HG03354 (cell line): ENCODE measurements around the gene NXPH2.

Experiments
- ATAC-seq: cut with Tn5 transposase; IDR thresholded peaks from one replicate; pipeline ENCODE4 v1.9.1; 2021; ENCODE audit warnings: mild to moderate bottlenecking; ENCODE audit not compliant: unreplicated experiment, poor library complexity, severe bottlenecking

Gene NXPH2

DNA sequence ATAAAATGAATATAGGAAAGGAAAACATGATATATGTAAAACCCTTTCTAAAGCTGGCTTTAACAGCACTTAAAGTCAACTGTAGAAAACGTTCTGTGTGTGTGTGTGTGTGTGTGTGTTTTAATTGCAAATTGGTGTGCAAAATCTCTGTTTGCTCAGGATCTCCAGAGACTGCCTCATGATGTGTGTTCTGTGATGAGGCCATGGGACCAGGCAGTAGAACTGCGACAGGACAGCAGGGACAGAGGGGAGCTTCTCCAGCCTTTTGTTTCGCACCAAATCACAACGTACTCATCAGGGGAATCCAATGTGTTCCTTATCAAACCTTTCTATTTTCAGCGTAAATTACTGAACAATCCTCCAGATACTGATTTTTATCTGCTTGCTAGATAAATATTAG lies 66.7 kb downstream of the NXPH2 start:
- ATAC-seq, result no peak

DNA sequence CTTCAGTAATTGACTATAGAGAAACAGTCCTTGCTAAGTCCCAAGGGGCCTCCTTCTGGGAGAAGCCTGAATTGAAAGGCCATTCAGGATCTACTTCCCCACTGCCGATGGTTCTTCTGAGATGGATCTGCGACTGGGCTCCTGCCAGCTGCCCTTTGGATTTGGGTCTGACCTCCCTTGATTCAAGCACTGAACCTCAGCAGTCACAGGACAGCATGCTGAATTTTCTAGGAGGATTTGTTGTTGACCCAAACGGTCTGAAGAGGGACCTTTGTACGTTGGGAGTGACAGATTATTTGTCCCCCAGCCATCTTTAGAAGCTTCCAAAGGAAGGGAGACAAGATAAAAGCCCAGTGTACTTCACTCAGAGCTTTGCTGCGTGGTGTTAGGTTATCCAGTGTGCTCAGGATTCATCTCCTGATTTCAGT lies 67.1 kb downstream of the NXPH2 start:
- no peak for ATAC-seq

DNA sequence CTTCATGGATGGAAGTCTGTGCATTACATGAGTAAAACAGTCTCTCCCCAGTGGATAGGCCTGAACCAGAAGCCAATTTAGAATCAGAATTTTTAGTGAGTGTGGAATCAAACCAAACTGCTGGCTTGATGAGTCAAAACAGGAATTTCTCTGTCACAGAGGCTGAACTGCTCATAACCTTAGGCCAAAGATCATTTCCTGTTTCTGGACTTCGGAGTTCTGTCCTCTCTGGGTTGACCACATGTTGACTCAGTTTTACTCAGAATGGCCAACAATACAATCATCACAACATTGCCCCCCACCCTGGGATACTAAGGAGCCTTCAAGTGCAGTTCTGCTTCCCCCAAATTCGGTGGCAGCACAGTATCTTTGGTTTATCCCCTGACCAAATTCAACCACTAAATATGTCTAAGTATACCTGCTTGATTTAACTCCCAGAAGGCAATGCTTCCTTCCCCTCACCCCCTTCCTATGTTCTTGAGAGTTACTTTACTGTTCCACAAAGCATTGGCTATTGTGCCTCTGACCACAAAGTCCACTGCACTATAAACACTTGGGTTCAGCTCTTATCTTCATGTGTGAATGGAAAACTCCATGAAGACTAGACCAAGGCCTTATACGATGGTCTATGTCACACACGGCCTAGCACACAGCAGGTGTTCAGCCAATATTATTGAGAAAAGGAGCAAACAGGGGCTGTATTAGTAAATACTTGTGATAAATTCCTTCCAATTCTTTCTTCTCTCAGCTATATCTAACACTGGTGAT lies 67.8 kb downstream of the NXPH2 start:
- peak; percentile 95 for ATAC-seq

DNA sequence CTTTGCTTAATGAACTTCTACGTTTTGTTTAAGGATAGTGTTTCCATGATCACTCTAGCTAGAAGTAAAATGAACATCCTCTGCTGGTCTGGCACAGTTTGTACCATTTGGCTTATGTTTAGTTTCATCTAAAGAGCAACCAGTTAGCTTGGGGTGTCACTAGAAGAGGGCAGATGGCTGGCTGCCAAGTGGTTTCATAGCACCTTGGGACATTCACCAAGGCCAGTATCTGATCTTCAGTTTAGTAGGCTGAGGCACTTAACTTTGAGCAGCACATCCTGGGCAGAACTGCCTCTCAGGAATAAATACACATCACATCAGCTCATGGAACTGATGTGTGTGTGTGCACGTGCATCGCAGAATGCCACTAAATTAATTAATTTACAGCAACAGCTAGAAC lies 68.4 kb downstream of the NXPH2 start:
- ATAC-seq, result peak; percentile 63

DNA sequence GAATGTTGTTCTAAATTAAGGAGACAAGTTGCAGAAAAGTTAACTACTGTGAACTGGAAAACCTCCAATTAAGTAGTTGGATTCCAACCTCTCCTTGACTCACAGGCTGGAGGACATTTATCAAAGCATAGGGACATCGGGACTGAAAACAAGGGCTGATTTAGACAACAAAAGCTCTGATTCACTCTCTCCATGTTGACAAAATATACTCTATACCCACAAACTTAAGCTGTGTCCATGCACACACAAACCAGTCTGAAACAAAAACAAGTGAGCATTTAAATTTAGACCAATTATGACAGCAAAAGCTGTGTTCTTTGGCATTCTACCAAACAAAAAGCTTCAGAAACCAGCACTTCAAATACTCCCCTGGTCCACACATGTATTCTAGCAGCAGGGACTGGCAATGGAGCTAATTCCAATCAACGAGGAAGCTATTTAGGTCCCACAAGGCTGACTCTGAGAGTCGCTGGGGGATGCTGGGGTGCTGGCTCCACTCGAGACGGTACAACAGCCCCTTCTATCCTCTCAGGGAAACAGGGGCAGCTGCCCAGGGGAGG lies 71.4 kb downstream of the NXPH2 start:
- ATAC-seq, result no peak

DNA sequence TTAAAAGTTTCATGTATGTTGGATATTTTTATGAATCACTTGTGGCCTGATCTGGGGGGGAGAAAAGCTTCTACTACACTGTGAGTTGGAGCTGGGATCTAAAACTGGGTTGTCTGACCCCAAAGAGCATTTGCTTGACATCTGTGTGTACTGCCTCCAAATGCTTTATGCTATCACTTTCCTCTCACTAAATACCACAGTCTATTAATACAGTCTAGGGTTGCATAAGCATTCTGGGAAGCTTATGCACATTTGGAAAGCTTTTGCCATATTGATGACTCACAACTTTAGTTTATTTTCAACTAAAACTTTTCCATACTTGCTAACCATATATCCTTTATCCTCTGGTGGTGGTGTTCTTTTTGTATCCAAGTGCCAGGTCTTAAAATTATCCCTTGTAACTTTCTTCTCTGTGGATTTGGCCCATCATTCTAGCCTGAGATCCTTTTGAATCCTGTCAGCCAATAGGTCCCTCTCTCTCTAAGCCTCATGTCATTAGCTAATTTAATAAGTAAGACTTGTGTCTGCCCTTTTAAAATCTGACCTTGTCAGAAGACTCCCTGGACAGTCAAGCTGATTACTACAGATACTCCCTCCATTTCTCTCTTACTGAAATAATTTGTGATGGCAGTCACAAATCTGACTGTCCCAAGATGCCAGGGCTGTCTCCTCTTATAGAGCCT lies 72.7 kb downstream of the NXPH2 start:
- no peak for ATAC-seq

DNA sequence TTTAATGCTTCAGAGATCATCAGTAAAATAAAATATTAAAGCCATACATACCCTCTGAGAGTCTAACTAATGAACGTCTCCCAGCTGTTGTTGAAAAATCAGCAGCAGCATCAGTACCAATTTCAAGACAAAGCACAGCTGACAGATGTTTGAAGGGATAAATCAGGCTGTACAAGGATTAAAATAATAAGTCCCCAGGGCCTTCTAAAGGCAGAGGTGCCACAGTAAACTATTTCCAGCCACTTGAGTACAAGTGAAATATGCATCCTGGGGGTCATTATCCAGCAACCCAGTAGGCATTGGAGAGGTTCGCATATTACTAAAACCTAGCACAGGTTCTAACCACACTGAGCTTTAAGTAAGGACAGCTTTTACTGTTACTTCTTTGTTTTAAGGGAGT lies 76.9 kb downstream of the NXPH2 start:
- ATAC-seq, result no peak

DNA sequence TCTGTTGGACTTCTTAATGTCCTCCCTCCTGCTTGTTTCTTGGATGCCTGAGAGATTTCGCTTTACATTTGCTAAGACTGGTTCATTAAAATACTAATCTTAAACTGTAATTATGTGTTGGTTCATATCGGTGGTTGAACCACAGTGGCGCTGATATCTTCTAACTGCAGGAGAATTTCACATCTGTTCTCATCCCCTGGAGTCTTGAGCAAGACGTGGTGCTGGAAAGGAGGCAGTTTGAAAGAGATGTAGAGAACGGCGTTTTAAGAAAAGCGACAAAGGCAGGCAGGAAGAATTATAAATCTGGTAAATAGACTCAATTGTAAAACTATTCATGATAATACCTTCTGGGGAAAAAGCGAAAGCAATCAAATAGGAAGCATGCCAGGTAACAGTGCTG lies 79.5 kb downstream of the NXPH2 start:
- no peak for ATAC-seq

DNA sequence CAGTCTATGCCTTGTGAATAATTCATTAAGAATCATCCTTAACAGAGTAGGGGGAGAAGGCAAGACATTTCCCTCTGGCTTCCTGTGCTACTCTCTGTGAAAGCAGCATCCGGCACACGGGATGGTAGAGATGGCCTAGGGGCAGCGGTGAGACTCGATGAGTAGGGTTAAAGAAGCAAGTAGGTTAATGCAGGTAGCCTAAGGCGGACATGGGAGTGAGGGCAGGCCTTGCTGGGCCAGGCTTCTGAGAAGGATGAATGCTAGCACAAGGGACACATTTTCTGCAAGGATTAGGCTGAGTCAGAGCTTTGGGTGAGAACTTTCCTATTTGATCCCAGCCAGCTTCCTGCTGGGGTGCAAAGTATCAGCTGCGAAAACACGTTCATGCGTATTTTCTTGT lies 80.8 kb downstream of the NXPH2 start:
- no peak for ATAC-seq

DNA sequence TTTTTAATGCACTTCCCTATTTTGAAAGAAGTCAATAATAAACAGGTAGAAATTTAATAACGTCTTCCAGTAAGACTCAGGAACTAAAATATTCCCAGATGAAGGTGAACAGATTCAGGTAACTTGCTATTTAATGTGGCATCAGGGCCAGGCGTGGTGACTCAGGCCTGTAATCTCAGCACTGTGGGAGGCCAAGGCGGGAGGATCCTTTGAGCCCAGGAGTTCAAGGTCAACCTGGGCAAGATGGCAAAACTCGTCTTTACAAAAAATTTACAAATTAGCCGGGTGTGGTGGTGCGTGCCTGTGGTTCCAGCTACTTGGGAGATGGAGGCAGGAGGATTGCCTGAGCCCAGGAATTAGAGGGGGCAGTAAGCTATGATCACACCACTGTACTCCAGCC lies 81.8 kb downstream of the NXPH2 start:
- no peak for ATAC-seq

DNA sequence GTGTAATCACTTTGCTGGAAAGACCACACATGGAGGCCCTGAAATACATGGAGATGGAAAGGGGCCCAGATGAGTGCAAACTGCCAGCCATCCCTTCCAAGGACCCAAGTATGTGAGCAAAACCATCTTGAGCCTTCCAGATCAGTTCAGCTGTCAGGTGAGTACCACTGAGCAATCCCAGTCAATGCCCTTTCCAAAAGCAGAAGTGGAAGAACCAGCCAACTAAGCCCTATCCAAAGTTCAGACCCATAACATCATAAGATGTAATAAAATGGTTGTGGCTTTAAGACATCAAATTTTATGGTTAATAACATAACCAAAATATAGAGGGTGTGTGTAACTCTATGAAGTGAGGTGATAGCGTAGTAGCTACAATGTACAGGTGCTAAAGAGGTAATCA lies 88.5 kb downstream of the NXPH2 start:
- ATAC-seq, result no peak

DNA sequence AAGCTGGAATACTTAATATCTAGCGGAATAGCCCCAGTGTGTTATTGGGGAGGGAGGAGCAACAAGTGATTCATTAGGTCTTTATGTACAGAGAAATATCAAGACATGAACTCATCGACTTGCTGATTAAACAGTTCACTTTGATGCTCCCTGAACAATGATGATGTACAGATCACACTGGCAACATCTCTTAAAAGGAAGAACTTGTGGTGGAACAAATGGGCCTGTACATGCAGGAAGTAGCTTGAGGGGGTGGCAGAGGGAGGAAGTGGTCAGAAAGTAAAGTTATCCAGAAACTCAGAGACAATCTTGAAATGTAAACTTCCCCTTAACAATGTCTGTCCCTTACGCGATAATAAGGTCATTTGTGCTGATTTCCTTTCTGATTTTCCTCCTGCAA lies 90.5 kb downstream of the NXPH2 start:
- ATAC-seq, result peak; percentile 62

DNA sequence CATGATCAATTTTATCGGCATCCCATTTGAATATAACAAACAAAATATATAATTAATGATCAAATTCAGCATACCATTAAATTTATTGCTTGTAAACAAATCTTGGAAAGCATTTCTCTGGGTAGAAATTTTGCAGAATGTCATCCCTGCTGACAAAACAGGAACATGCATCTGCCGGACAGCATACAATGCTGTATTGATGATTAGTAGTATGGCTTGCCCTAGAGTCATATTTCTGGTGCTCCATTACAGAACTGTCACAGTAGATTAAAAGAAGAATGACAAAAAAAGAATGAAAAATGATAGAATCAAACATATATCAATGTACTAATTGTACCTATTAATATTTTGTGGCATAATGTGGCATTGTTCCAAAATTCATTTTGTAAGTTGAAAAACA lies 98.0 kb downstream of the NXPH2 start:
- ATAC-seq, result no peak

DNA sequence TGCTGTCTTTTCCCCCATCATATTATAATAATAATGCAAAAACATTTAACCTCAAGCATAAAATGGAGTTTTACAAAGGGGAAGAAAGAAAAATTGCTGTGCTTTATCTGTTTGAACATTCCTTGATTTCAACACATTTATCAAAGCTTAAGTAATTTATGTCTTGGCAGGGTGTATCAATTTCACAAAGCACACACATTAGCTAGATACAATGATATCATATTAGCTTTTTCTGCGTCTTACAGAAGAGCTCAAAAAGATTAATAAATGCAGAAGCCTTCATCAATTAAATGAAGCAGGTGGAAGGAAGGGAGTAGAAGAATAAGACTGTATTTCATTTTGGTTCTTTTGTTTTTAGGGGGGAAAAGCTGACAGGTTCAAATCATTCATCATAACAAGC lies 103.0 kb downstream of the NXPH2 start:
- ATAC-seq, result no peak

DNA sequence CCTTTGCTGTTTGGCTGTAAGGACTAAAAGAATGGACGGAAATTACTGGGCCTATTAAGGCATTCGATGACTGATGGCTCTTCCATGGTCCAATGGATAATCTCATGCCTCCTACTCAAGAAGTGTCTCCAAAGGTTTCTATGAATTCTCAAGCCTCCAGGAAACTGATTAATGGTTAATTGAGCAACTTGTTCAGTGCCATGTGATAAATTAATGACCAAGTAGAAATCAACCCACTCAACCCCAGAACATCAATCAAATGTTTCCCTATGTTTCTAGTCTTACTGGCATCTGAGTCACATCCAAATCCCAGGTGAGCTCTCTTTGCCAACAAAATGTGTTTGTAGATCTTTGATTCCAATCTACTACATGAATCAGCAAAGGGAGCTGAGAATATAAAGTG lies 103.6 kb downstream of the NXPH2 start:
- no peak for ATAC-seq

DNA sequence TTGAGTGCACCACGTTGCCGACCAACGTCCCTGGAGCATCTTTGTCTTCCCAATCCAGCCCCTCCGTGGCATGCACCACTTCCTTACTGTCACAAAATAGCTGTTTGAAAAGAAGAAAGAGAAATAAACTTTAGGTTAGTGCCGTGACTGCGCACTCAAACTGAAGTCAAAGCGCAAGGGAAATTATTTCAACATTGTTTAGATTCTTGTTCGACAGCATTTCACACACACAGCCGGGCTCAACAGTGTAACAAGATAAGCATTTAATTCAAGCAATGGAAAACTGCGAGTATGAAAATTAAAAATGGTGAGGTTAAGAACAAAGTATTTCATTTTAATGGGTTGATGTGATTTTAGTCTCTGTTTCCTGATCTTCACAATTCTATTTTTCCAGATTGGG lies 108.6 kb downstream of the NXPH2 start:
- no peak for ATAC-seq

DNA sequence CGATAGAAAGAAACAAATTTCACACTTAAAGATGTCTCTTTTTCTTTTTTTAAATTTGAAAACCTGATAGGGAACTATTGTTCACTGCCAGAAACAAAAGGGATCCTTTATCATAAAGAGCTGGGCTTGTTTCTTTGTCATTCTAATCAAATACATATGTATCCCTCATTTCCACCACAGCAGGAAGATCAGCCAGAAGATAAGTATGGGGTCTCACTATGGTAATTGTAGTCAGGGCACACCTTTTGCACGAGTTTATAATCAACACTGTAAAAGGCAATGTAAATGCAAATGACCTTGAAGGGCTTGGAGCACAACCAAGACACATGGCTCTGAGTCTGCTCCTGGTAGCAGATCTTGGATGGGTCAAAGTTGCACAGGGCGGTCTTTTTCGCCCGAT lies 109.5 kb downstream of the NXPH2 start:
- ATAC-seq, result no peak

DNA sequence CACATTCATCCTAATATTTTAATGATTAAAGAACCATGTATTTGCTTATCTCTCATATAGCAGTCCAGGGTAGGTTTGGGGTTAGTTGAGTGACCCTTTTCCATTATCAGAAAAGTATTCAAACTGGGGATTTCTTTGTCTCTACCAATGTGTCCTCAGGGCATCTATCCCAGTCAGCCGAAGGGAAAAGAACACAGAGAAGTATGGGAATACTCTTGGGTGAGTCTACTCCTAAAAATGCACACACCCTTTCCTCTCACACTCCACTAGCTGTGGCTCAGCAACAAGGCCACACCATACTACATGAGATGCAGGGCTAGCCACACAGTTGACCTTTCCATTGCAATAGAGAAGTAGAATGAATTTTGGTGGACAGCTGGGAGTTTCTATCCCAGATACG lies 114.3 kb downstream of the NXPH2 start:
- ATAC-seq, result no peak

DNA sequence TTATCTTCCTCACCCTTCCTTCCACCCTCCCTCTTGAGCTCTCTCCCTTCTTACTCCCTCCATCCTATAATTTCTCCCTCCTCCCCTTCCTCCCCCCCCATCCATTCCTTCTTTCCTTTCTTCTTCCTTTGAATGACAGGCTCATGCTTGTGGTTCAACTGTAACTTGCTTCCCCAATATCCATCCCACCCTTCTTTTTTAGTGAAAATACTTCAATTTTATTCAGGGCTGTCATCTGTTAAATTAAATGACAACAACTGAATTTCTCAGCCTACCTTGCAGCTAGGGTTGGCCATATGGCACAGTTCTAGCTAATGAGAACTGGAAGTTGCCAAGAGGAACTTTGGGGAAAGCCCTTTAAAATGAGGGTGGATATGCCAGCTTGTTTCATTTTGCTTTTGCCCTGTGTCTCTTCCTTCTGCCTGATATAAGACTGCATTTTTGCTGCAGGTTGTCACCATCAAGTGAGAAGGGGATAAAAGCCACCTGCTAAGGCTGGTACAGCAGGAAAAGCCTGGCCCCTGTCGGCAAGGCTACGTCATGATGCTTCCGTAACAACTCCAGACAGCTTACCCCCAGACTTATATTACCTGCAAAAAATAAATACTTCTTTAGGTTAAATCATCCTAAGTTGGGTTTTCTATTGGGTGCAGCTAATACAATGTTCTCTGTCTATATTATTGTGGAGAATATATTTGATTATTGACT lies 121.8 kb downstream of the NXPH2 start:
- ATAC-seq, result no peak

DNA sequence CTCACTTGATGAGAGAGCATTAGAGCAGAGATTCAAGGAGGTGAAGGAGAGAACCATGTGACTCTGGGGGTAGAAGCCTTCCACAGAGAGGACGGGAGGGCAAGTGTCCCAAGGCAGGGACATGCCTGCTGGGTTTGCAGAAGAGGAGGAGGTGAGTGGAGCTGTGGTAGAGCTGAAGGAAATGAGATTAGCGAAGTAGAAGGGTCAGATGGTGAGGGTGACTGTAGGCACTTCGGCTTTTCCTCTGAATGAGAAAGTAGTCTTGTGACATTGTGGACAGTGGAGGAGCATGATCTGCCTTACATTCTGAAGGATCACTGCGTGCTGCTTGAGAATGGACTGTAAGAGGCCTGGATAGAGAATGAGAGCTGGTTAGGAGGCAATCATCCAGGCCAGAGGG lies 126.0 kb downstream of the NXPH2 start:
- no peak for ATAC-seq

DNA sequence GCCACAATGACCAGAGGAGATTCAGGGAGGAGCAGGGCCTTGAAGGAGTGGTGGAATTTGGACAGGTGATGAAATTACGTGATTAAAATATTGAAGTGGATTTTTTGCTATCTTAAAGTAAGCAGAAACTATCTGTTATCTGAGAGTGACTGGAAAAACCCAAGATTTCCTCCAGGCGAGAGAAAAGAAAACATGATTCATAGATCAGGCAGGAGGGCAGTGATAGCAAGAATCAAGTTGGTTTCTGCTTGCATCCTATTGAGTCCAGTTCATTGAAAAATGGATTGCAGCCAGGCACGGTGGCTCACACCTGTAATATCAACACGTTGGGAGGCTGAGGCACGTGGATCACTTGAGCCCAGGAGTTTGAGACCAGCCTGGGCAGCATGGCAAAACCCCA lies 127.8 kb downstream of the NXPH2 start:
- ATAC-seq, result no peak
